GM19238 (cell line): ENCODE measurements around the gene BCL11B.

ENCODE experiments used
- DNase-seq: peaks from one replicate; pipeline ENCODE4 v3.0.0; 2011; ENCODE audit warnings: low spot score; ENCODE audit not compliant: insufficient read length

The BCL11B gene

DNA sequence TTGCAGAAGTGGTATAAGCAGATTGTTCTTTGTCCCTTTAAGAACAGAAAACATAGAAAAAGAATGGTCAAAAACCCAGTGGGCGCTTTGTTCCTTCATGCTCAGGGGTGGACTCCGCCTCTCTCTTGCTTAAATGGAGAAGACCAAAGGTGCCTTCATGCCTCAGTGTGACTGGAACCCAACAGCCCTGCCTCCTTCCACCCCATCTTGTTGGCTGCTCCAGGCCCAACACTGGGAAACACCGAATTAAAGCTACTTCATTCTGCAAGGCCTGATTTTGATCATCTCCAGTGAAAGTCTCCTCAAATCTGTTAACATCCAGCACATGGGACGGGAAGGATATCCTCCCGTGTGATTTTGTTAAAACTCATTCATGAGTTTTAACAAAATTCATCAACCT, 103.7 kb downstream of the BCL11B start:
- no peak for DNase-seq

DNA sequence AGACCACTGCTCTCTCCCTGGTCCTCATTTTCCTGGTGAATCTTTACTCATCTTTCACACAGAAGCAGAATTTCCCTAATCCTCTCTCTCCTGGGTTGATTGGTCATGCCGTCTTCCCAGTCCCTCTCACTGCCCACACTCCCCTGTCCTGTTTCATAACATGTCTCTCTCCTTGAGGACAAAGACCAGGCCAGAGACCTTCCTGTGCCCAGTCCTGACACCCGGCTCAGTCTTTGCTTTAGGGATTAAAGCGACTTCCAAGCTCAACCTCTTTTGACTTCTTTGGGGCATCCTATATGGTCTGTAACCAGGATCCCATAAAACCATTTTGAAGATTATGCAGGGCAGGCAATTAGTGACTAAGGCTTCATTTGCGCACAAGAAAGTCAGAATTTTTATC, 105.5 kb downstream of the BCL11B start:
- no peak for DNase-seq

DNA sequence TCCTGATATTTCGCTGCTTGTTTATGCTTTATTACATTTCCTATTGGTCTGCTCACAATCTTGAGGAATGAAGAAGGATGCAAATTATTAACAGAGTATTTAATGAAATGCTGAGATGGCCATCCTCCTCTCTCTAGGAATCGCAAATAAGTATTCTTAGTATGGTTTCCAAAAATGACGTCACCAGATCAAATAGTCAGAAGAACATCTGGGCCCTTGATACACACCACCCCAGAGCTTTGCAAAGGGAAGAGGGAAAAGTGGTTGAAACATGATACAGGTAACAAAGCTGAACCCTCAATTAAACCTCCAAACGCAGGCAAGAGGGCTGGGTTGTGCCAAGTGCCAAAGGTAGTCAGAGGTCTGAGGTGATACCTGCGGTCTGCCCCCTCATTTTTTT, 107.3 kb downstream of the BCL11B start:
- no peak for DNase-seq

DNA sequence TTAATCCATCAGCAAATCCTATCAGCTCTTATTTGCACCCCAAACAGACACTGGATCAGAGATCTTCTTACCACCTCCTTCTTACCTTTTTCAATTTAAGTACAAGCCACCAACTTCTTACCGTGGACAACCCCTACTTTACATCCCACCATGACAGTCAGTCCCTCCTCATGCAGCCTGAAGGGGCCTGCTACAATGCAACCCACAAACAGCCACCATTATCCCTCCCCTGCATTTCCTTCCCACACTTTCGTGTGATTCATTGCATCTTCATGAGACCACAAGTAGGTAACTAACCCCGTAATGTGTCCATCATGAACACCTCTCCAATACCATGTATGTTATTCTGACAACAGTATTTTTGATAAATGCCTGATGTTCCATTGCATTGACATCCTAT, 108.6 kb downstream of the BCL11B start:
- no peak for DNase-seq

DNA sequence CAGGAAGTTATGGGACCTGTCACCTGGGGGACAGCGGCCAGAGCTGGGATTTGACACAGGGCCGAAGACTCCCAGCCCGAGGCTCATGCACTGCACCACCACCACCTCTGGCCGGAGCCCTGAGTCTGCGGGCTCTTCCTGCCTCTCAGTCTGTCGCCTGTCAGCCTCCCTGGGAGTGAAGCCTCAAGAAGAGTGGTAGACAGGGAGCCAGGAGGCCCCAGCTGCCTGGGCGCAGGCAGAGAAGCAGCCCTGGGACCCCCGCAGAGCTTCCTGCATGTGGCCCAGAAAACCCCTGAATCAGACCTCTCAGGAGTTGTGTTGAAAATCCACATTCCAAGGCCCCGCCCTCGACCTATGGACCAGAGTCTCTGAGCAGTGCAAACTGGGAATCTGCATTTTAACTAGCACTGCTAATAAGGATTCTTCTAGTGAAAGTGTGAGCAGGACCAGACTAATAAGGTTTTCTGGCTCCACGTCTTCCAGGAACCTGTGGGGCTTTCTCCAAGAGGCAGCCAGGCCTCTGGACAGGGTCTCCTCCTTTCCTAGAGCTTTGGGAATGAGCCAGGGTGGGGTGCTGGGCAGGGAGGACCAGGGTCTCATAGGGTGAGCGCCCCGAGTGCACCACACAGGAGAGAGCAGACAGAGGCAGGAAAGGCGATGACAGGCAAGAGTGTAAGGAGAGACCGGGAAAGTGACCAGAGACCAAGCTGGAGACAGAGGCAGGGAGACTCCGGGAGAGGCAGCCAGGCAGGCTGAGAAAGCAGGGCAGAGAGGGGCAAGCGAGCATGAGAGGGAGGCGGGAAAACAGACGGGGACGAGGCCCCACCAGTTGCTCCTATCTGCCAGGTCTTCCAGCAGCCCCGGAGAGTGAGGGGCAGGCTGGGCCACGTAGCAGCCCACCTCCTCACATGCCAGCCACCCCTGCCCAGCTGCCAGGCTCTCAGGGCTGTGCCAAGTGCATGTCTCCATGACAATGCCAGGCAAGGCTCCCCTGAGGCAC, 112.4 kb downstream of the BCL11B start:
- DNase-seq = no peak

DNA sequence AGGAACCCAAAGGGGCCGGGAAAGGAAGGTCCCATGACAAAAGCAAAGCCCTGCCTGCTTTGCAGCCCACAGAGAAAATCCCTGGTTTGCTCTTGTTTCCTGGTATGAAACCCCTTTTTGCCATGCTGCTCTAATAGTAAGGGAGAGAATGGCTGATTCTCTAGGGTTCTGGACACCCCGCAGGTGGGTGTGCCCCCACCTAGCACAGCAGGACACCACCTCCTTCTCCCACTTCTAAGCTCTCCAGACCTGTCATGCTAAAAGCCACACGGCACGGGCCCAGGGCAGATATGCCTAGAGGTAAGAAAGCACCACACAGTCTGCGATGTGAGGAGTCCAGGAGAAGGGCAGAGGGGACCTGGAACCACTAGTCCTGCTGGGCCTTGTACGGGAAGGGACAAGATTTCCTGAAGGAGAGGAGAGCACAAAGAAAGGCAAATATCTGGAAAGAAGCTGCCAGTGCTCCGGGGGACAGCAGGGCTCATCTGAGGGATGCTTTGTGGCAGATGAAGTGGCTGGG, 113.3 kb downstream of the BCL11B start:
- DNase-seq = no peak

DNA sequence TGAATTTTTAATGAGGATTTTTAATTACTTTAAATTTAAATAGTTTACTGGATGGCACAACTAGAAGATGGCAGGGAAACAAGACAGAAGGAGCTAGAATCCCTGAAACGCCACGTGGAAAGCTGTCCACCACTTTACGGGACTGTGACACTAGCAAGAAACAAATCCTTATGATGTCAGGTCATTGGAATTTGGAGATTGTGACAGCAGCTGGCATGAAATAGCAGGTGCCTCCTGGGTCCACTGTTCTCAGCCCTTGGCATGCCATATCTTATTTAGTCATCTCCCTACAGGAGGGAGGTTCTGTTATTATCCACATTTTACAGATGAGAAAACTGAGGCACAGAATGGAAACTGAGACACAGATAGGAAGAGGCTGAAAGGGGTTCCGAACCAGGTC, 113.8 kb downstream of the BCL11B start:
- DNase-seq = no peak

DNA sequence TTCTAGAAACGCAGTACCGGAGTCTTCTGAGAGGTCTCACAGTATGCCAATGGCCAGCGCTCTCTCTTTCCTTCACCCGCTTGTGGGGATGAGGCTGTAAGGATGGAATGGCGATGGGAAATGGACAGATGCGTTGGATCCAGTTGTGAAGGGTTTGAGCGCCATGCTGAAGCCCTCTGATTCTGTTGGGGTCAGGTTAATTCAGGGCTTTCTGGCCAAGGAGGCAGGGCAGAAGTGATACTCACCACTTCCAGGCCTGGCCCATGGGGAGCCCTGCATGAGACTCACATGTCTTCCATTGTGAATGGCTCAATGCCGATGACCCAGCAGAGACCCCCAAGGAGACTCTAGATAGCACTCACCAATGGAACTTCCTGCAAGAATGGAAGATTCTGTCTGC, 114.3 kb downstream of the BCL11B start:
- no peak for DNase-seq

DNA sequence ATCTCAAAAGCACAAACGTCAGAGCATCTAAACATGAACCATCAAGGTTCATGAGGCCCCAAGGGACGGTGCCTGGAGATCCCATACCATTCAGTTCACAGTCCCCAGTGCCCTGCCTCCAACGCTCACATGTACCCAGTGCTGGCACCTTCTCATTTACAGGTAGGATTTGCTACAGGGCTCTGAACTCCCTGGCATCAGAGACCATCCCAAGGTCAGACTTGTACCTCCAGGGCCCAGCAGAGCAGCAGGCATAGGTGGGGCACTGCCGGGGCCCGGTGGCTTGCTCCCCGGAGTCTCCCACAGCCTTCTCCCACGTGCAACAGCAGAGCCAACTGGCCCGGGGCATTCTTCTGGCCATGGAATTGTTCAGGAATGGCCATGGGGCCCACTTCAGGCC, 114.8 kb downstream of the BCL11B start:
- no peak for DNase-seq

DNA sequence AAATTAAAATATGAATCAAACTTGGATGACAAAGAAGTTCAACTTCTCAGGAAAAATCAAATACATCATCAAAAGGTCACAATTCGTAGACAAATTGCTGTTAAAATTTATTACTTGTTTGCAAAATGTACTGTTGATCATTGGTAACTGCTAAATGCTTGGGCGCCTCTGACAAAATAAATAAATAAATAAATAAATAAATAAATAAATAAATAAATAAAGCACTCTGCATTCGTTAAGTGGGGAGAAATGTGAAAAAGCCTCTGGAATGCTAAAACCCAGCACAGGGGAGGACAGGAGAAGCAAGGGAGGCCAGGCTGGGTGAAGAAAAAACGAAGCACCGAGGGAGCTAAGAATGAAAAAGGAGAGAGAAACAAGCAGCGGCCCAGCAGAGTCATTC, 115.2 kb downstream of the BCL11B start:
- no peak for DNase-seq

DNA sequence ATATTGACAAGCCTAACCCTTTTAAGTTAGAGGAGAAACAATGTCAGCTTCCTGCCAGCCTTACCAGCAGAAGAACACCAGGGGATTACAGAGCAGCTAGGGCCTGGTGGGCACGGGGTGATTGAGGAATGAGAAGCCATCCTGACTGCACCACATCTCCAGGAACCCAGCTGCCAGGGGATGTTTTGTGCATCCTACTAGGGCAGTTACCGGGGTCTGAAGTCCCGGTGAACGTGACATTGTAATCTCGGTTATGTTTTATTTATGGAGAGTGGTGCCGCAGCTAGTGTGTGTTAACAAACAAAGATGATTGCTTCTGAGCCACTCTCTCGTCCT, 115.9 kb downstream of the BCL11B start:
- no peak for DNase-seq

DNA sequence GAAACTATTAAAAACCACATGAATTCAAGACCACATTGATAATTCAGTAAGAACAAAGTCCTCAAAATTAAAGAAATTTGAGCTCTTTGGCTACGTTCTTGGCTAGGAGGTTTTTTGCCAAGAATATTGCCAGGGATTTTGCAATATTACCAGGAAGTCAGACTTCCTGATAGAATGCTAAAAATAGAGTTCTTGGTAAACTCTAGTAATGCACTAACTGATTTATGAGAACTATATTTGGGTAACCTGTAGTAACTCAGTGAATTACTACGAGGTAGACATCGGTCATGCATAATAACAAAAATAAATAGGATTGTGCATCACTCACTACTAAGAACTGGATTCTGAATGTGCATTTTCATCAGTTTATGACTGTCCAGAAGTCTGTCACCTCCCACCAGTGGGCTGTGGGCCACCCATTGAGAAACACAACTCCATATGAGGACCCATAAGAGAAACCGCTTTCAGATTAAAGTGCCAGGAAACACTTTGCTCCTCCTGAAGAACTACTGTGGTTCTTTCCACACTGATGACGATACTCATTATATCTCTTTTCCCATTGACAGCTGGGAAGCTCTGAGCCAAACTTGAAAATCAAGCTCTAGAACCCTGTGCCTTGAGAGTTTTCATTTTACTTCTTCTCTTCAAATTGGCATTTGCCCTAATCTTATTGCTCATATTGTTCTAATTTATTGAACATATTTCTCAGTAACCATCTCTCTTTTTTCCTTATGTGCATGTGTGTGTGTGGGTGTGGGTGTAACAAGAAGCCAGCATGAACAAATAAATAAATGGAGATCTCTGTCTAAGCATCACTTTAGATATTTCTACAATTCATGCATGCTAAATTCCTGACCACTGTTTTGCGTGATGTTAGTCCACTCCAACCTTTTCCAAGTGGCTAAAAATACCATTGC, 116.6 kb downstream of the BCL11B start:
- DNase-seq = no peak

DNA sequence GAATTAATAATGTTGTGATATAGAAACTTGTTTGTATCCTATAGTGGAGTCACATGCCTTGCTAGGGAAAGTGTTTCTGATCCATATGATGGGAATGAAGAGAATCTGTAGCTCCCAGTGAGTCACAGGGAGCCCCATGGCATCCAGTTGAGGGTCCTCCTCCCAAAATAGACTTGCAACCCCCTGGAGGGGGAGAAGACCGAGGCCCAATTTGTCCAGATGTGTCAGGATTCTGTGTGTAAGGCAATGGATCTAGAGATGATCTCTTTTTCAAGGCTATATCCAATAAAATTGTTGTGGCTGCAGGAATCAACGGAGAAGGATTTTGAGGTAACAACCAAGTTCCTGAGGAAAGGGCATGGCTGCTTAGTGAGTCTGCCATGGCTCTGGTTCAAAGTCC, 121.8 kb downstream of the BCL11B start:
- DNase-seq = no peak

DNA sequence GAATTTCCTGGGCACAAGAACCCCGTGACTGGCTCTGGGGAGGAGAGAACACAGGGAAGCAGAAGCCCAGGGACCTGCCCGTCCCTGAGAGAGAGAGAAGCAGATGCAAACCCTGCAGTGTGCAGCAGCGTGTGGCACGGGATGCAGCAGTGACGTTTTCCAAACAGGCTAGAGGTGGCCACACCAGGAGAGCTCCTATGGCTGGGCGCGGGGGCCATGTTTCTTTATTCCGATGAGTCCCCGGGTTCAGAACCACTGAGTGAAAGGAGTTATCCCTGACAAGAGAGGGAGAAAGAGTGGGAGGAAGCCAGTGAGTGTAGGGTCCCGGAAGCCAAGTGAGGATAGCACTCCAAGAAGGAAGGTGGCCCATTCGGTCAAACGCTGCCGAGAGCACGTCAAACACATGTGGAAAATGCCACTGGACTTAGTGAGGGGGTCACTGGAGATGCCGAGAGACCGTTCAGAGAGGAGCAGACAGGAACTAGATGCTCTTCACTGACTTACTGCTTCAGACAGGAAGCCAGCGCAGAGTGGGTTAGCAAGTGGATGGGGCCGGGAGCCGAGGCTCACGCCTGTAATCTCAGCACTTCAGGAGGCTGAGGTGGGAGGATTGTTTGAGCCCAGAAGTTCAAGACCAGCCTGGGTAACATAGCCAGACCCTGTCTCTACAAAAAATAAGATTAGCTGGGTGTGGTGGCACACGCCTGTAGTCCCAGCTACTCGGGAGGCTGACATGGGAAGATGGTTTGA, 123.0 kb downstream of the BCL11B start:
- no peak for DNase-seq

DNA sequence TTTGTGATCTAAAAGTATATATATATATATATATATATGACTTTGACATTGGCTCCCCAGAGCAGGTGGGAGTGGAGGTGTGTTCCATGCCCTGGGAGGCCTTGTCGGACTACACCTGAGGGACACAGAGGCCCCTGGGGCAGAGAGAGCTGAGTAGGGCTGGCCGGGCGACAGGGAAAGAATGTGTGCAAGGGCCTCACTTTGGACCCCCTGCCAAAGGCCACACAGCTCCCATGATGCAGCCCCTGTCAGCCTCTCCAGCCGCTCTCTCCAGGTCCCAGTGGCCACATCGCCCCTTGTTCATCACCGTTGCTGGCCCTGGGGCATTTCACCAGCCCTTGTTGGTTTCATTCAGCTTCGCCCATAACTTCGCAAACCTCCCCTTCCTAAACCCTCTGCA, 123.9 kb downstream of the BCL11B start:
- no peak for DNase-seq

DNA sequence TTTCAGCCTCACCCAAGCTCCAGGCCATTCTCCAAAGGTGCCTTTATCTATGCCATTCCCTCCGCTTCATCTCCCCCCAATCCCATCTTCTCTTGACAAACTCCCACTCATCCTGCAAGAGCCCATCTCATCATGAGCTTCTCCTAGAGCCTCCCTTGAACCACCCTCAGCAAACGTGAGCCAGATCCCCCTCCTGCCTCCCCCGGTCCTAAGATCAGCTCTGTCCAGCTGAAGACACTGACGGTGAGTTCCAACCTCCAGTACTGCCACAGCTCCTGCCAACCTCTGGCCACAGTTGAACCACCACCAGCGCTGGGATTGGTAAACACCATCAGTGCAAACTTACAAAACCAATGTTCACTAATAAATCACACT, 124.6 kb downstream of the BCL11B start:
- no peak for DNase-seq

DNA sequence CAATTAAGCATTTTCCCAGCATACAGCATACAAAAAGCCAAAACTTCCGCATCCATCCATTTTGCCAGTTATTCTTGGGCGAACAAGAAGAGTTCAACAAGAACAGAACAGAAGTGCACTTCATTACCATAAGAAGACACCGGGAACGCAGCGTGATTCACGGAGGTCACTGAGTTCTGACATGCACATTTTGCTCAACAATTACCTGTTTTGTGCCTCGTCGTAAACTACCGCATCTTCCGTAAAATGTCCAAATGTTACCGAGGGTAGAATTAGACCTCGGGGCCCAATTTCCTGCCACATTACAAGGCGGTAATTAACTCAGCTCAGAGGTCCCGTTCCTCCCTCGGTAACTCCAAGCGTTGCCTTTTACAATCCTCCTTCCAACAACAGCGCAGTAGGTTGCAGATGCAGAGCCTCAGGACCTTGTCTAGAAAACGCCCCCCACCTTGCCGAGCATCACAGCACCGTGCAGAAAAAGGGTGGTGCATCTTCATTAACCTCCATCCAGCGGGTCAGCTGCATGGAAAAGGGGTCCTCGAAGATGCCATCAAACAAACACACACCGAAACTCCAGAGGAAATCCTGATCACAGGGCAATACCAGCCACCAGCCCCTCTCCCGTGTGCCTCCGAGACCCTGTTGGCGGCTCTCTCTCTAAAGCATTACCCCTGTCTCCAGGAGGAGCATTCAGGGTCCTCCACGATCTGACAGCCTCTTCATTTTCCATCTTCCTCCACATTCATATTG, 125.2 kb downstream of the BCL11B start:
- no peak for DNase-seq

DNA sequence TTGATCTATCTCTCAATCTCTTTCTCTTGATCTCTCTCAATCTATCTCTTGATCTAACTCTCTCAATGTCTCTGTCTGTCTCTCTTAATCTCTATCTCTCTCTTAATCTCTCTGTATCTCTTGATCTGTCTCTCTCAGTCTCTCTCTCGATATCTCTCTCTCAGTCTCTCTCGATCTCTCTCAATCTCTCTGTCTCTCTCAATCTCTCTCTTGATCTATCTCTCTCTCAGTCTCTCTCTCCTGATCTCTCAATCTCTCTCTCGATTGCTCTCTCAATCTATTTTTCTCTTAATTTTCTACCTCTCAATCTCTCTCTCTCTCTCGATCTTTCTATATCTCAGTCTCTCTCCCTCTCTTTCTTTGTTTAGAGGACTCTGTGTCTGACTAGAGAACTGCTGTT, 126.7 kb downstream of the BCL11B start:
- DNase-seq = no peak

DNA sequence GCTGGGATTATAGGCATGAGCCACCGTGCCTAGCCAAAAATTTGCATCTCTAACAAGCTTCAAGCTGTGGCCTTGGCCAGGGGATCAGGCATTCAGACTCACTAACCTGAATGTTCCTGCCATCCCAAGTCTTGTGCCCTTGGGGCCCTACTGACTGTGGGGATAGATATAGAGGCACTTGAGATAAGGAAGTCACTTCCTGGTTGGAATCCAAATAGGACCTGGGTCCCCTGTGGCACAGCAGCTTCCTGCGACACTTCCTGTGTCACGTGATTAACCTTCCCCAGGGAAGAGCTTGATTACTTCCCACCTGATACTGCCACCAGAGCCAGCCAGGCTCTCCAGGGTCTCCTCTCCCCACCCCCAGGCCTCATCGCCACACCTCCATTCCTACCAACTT, 128.2 kb downstream of the BCL11B start:
- DNase-seq = no peak

DNA sequence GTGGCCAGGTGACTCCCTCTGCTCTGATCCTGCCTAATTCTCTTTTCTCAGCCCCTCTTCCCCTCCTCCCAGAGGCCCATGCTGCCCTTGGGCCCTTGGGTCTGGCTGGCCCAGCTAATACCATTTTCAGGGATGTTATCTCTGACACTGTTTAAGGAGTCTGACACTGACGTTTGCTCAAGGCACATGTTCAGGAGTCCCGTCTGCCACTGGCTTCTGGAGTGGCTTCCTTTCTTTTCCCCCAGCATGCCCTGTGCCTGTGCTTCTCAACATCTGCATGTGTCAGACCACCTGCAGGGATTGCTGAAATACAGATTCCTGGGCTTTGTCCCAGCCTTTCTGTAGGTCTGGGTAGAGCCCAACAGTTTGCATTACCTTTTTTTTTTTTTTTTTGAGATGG, 128.9 kb downstream of the BCL11B start:
- no peak for DNase-seq

DNA sequence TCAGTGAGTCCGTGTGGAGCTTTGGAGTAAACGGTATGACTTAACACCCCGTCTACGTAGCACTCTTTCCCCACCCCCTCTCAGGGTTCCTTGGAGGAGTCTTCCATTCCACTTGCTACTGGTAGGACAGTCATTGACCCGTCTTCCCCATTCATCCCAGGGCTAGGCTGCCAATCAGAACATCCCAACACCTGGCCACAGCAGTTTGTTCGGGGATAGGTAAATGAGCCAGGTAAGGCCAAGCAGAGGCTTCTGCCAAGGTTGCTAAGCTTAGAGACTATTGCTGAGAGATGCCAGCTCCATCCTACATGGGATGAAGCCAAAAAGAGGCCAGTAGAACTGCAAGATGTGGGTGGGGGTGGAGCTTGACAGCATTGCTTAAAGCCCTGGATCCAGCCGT, 130.8 kb downstream of the BCL11B start:
- no peak for DNase-seq
